Neuron (in vitro differentiated cells): ENCODE data around the gene ZNF436.

Source experiments
- H2AFZ ChIP-seq: one replicate; pipeline ENCODE4 v1.6.1; 2013; ENCODE audit warnings: low read depth, mild to moderate bottlenecking, inconsistent platforms, low read length, moderate library complexity
- H3K27me3 ChIP-seq: one replicate; pipeline ENCODE4 v1.6.1; 2013; ENCODE audit warnings: low read length; ENCODE audit not compliant: insufficient read depth
- H3K36me3 ChIP-seq: one replicate; pipeline ENCODE4 v1.6.1; 2013; ENCODE audit warnings: low read length; ENCODE audit not compliant: insufficient read depth
- H3K4me1 ChIP-seq: one replicate; pipeline ENCODE4 v1.6.1; 2013; ENCODE audit warnings: low read length; ENCODE audit not compliant: insufficient read depth
- H3K4me3 ChIP-seq: 2 replicates; pipeline ENCODE4 v1.5.1; 2013; ENCODE audit warnings: mild to moderate bottlenecking, low read length, moderate library complexity
- H3K9me3 ChIP-seq: one replicate; pipeline ENCODE4 v1.6.1; 2013; ENCODE audit warnings: low read length

ZNF436 gene

GRCh38 chr1:23400324-23401114 is 30.9 kb upstream of the ZNF436 start:
- H3K27me3 ChIP-seq, result no peaks in the 10 kb centered on the region
- peaks cover 13% of the 10 kb centered on the region for H3K4me1 ChIP-seq
- no peak overlapping the region for H3K4me3 ChIP-seq
- H3K9me3 ChIP-seq, result no peaks in the 10 kb centered on the region
- H3K36me3 ChIP-seq, result no peaks in the 10 kb centered on the region
- H2AFZ ChIP-seq, result no peak overlapping the region

GRCh38 chr1:23399229-23399628 is 29.6 kb upstream of the ZNF436 start:
- Histone ChIP-seq H3K27me3 (no peaks in the 10 kb centered on the region), H3K4me1 (peaks cover 26% of the 10 kb centered on the region), H3K36me3 (no peaks in the 10 kb centered on the region), H2AFZ (no peak overlapping the region), H3K9me3 (no peaks in the 10 kb centered on the region), H3K4me3 (no peak overlapping the region)

GRCh38 chr1:23397908-23398307 is 28.3 kb upstream of the ZNF436 start:
- Histone ChIP-seq H3K9me3 (peaks cover 9% of the 10 kb centered on the region), H3K27me3 (no peaks in the 10 kb centered on the region), H3K4me1 (peaks cover 21% of the 10 kb centered on the region)

GRCh38 chr1:23396380-23396779 is 26.7 kb upstream of the ZNF436 start:
- H3K27me3 ChIP-seq, result no peaks in the 10 kb centered on the region
- no peak overlapping the region for H2AFZ ChIP-seq
- H3K9me3 ChIP-seq, result peaks cover 9% of the 10 kb centered on the region
- H3K4me3 ChIP-seq, result no peak overlapping the region
- peaks cover 20% of the 10 kb centered on the region for H3K4me1 ChIP-seq
- no peaks in the 10 kb centered on the region for H3K36me3 ChIP-seq

More at GRCh38 chr1:23397908-23398307, 28.3 kb upstream of the ZNF436 start:
- H3K36me3 ChIP-seq, result no peaks in the 10 kb centered on the region
- H3K4me3 ChIP-seq, result no peak overlapping the region
- H2AFZ ChIP-seq, result no peak overlapping the region

- Histone ChIP-seq H3K4me1 (peaks cover 20% of the 10 kb centered on the region), H3K4me3 (no peak overlapping the region), H2AFZ (no peak overlapping the region), H3K36me3 (no peaks in the 10 kb centered on the region), H3K27me3 (no peaks in the 10 kb centered on the region), H3K9me3 (peaks cover 9% of the 10 kb centered on the region)
Measured at GRCh38 chr1:23395849-23396248, 26.2 kb upstream of the ZNF436 start.

GRCh38 chr1:23395154-23395724 is 25.6 kb upstream of the ZNF436 start:
- no peak overlapping the region for H3K4me3 ChIP-seq
- H3K36me3 ChIP-seq, result no peaks in the 10 kb centered on the region
- peaks cover 9% of the 10 kb centered on the region for H3K9me3 ChIP-seq
- no peaks in the 10 kb centered on the region for H3K27me3 ChIP-seq
- peaks cover 20% of the 10 kb centered on the region for H3K4me1 ChIP-seq
- H2AFZ ChIP-seq, result peak overlapping the region; percentile 14

- H3K27me3 ChIP-seq, result no peaks in the 10 kb centered on the region
- no peaks in the 10 kb centered on the region for H3K36me3 ChIP-seq
- H2AFZ ChIP-seq, result peak overlapping the region; percentile 14
- no peak overlapping the region for H3K4me3 ChIP-seq
- peaks cover 20% of the 10 kb centered on the region for H3K4me1 ChIP-seq
- peaks cover 9% of the 10 kb centered on the region for H3K9me3 ChIP-seq
Measured at GRCh38 chr1:23394684-23395083, 25.0 kb upstream of the ZNF436 start.

GRCh38 chr1:23394181-23394580 is 24.5 kb upstream of the ZNF436 start:
- no peak overlapping the region for H3K4me3 ChIP-seq
- H3K27me3 ChIP-seq, result no peaks in the 10 kb centered on the region
- no peaks in the 10 kb centered on the region for H3K36me3 ChIP-seq
- peaks cover 9% of the 10 kb centered on the region for H3K9me3 ChIP-seq
- no peak overlapping the region for H2AFZ ChIP-seq
- H3K4me1 ChIP-seq, result peaks cover 20% of the 10 kb centered on the region

GRCh38 chr1:23393706-23394105 is 24.1 kb upstream of the ZNF436 start:
- H2AFZ ChIP-seq, result no peak overlapping the region
- H3K9me3 ChIP-seq, result peaks cover 9% of the 10 kb centered on the region
- H3K4me1 ChIP-seq, result peaks cover 20% of the 10 kb centered on the region
- no peaks in the 10 kb centered on the region for H3K36me3 ChIP-seq
- H3K4me3 ChIP-seq, result no peak overlapping the region
- H3K27me3 ChIP-seq, result no peaks in the 10 kb centered on the region

- H2AFZ ChIP-seq, result no peak overlapping the region
- no peaks in the 10 kb centered on the region for H3K27me3 ChIP-seq
- no peaks in the 10 kb centered on the region for H3K36me3 ChIP-seq
- H3K9me3 ChIP-seq, result peaks cover 9% of the 10 kb centered on the region
- no peak overlapping the region for H3K4me3 ChIP-seq
- peaks cover 20% of the 10 kb centered on the region for H3K4me1 ChIP-seq
Measured at GRCh38 chr1:23392125-23392855, 22.7 kb upstream of the ZNF436 start.

GRCh38 chr1:23389837-23390321 is 20.2 kb upstream of the ZNF436 start:
- Histone ChIP-seq H2AFZ (no peak overlapping the region), H3K36me3 (no peaks in the 10 kb centered on the region), H3K4me1 (peaks cover 10% of the 10 kb centered on the region), H3K9me3 (peaks cover 9% of the 10 kb centered on the region), H3K27me3 (no peaks in the 10 kb centered on the region), H3K4me3 (no peak overlapping the region)

GRCh38 chr1:23387494-23387893 is 17.9 kb upstream of the ZNF436 start:
- Histone ChIP-seq H3K36me3 (no peaks in the 10 kb centered on the region), H3K27me3 (no peaks in the 10 kb centered on the region), H3K4me3 (no peak overlapping the region), H3K9me3 (peaks cover 1% of the 10 kb centered on the region), H3K4me1 (no peaks in the 10 kb centered on the region), H2AFZ (no peak overlapping the region)

GRCh38 chr1:23385119-23385621 is 15.5 kb upstream of the ZNF436 start:
- H3K36me3 ChIP-seq, result no peaks in the 10 kb centered on the region
- H2AFZ ChIP-seq, result no peak overlapping the region
- H3K27me3 ChIP-seq, result no peaks in the 10 kb centered on the region
- H3K9me3 ChIP-seq, result peaks cover 5% of the 10 kb centered on the region
- no peaks in the 10 kb centered on the region for H3K4me1 ChIP-seq
- no peak overlapping the region for H3K4me3 ChIP-seq
